Ovary (tissue), 9 donors: Measurements from ENCODE around the gene PSMC1. TPM values are rescaled to one million over a fixed set of nuclear protein-coding genes. Genes with fewer than 3 reads are reported as not detected.

Experiments
- DNase-seq, 5 donors: peaks; one replicate each; pipeline ENCODE4 v3.0.0-alpha.2; 2019 to 2020
- H3K27ac ChIP-seq, 2 donors: fragments of 200-600 bp; one replicate each; pipeline versions ENCODE4 v1.5.1 to v1.8.0; 2019 to 2022
- H3K27me3 ChIP-seq: fragments of 200-600 bp; one replicate; pipeline ENCODE4 v1.8.0; 2022
- H3K36me3 ChIP-seq: fragments of 200-600 bp; sonication (generic); one replicate; pipeline ENCODE4 v1.5.1; 2019
- H3K4me1 ChIP-seq: one replicate; pipeline ENCODE4 v1.8.1; 2013; ENCODE audit warnings: mild to moderate bottlenecking, moderate library complexity; ENCODE audit not compliant: insufficient read depth
- H3K4me3 ChIP-seq: fragments of 200-600 bp; sonication (generic); one replicate; pipeline ENCODE4 v1.5.1; 2017
- H3K9me3 ChIP-seq, 2 donors: fragments of 200-600 bp in 1 of 2; sonication (generic) in 1 of 2; one replicate each; pipeline versions ENCODE4 v1.5.1 to v1.8.1; 2013 to 2019; ENCODE audit warnings: mild to moderate bottlenecking in 1 of 2, moderate library complexity in 1 of 2
- EP300 ChIP-seq: sonication (generic); formaldehyde crosslinking; IDR thresholded peaks from one replicate; pipeline ENCODE4 v1.6.1; 2017; ENCODE audit warnings: antibody characterized with exemption
- POLR2A ChIP-seq: fragments of 450-650 bp; IDR thresholded peaks from one replicate; pipeline ENCODE4 v1.6.1; 2017; ENCODE audit warnings: antibody characterized with exemption, mild to moderate bottlenecking, moderate library complexity
- WGBS, 3 donors: extraction: QIAGEN DNeasy Blood & Tissue Kit in 1 of 3; methylation state at CpG; one replicate each; pipeline versions ENCODE4 v1.1.5 to v1.1.7; 2013 to 2017; 5-methylcytosine and 5-hydroxymethylcytosine counted together
- intact Hi-C, 4 donors: fragments of 100-400 bp; cut with DNase I; formaldehyde crosslinking; loops; one replicate each; pipeline versions ENCODE4 v1.11.0 to v1.15.1; 2022 to 2023
- polyA plus RNA-seq, 2 donors: library from polyadenylated mRNA; stranded (reverse); fragments of 200-250 nt in 1 of 2; fragments of 350-450 nt in 1 of 2; fragmentation: Illumina TruSeq in 1 of 2; extraction: RNeasy Lipid Tissue Mini Kit (QIAGEN cat#74804) in 1 of 2; gene quantifications; one replicate each; pipeline ENCODE4 v1.2.3, GENCODE V29; 2013 to 2014
- total RNA-seq, 7 donors: library from RNA; depleted of rRNA in 2 of 7; stranded (reverse); fragments of >200 nt in 2 of 7; fragmentation: NEBNext Ultra II Directional in 3 of 7; extraction: Animal tissue kit (Norgen Biotek cat#: 25700) in 3 of 7; gene quantifications; one replicate each; pipeline versions ENCODE4 v1.1.0 to v1.2.4, GENCODE V29; 2016 to 2023
- TF ChIP-seq, protein P1 (sequence below), 3 donors: fragments of 450-650 bp in 2 of 3; fragments of 200-600 bp in 1 of 3; IDR thresholded peaks; one replicate each; pipeline versions ENCODE4 v1.5.1 to v1.8.0; 2016 to 2022; ENCODE audit warnings: antibody characterized with exemption in 3 of 3, mild to moderate bottlenecking in 1 of 3
- donor health status: DM: no; HTN: no; CAD: no; lungs with moderate emphysema.
- donor health status: DM: no; HTN: no; CAD: no.
- donor health status: Bipolar disorder and iron deficiency.
- donor health status: DM: yes; HTN: yes; CAD: no.
- donor health status: DM: no; HTN: no; CAD: no.
- donor health status: DM: yes; HTN: yes; CAD: no.

The PSMC1 gene
- total and polyA plus RNA-seq, 9 donors = 32.3 to 212 (median 66.8) TPM

- TF ChIP-seq, protein P1, sequence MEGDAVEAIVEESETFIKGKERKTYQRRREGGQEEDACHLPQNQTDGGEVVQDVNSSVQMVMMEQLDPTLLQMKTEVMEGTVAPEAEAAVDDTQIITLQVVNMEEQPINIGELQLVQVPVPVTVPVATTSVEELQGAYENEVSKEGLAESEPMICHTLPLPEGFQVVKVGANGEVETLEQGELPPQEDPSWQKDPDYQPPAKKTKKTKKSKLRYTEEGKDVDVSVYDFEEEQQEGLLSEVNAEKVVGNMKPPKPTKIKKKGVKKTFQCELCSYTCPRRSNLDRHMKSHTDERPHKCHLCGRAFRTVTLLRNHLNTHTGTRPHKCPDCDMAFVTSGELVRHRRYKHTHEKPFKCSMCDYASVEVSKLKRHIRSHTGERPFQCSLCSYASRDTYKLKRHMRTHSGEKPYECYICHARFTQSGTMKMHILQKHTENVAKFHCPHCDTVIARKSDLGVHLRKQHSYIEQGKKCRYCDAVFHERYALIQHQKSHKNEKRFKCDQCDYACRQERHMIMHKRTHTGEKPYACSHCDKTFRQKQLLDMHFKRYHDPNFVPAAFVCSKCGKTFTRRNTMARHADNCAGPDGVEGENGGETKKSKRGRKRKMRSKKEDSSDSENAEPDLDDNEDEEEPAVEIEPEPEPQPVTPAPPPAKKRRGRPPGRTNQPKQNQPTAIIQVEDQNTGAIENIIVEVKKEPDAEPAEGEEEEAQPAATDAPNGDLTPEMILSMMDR (IDR thresholded peaks at IDR 0.05) = no peak
- TF ChIP-seq POLR2A (no peak), EP300 (no peak)
- intact Hi-C loops = loop anchor here in 1 of 4 donors (10.0 kb wide), 2 partner anchors 458 to 878 kb away; no protein-coding TSS in a partner anchor
Measured at GRCh38 chr14:90296641-90297040, 40.3 kb downstream of the PSMC1 start.

GRCh38 chr14:90297876-90298629 lies 41.7 kb downstream of the PSMC1 start:
- peaks cover 7% of the 10 kb centered on the region for H3K4me1 ChIP-seq
- H3K36me3 ChIP-seq = no peaks in the 10 kb centered on the region
- no peaks in the 10 kb centered on the region for H3K9me3 ChIP-seq
- no peak for TF ChIP-seq EP300
- no peak for TF ChIP-seq POLR2A
- TF ChIP-seq, protein P1 (IDR thresholded peaks at IDR 0.05) = no peak
- H3K27ac ChIP-seq = no peak overlapping the region
- H3K27me3 ChIP-seq = no peaks in the 10 kb centered on the region
- intact Hi-C loops = loop anchor here in 1 of 4 donors (10.0 kb wide), 2 partner anchors 457 to 877 kb away; no protein-coding TSS in a partner anchor
- DNase-seq = no peak
- H3K4me3 ChIP-seq = no peak overlapping the region
- WGBS, 3 donors = 91 to 92% (median 92%) methylated on average over 11 of the region's 11 CpGs

More at GRCh38 chr14:90296641-90297040, 40.3 kb downstream of the PSMC1 start:
- Histone ChIP-seq H3K27me3 (no peaks in the 10 kb centered on the region), H3K4me1 (no peaks in the 10 kb centered on the region), H3K4me3 (no peak overlapping the region), H3K9me3 (no peaks in the 10 kb centered on the region), H3K36me3 (no peaks in the 10 kb centered on the region), H3K27ac (no peak overlapping the region)
- DNase-seq = no peak
- 93 to 95% (median 94%) methylated on average over 7 of the region's 7 CpGs for WGBS, 3 donors

DNA sequence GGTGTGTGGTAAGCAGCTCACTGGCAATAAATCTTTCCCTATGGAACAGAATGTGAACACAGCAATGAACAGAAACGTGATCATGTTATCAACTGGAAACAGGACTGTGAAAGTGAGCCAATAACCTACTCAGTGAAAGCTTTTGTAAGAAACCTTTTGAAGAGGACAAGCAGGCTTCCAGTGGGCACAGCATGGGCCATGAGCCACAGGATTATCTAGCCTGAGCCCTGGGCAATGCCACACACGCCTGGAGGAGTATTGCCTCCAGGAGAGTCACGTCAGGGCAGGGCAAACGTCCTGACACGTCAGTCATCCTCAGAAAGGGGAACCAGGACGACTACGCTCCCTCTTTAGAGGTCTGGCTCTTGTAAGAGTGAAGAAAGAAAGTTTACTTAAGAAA lies 43.1 kb downstream of the PSMC1 start:
- TF ChIP-seq, protein P1 (IDR thresholded peaks at IDR 0.05) = no peak
- no peak for TF ChIP-seq POLR2A
- TF ChIP-seq EP300 = no peak
- no peaks in the 10 kb centered on the region for H3K36me3 ChIP-seq
- whole genome bisulfite sequencing, 3 donors = 71 to 83% (median 75%) methylated on average over 7 of the region's 7 CpGs
- peaks cover 7% of the 10 kb centered on the region for H3K4me1 ChIP-seq
- DNase-seq = no peak
- no peak overlapping the region for H3K27ac ChIP-seq
- intact Hi-C loops = loop anchor here in 1 of 4 donors (10.0 kb wide), 2 partner anchors 455 to 875 kb away; no protein-coding TSS in a partner anchor
- H3K4me3 ChIP-seq = no peak overlapping the region
- H3K27me3 ChIP-seq = no peaks in the 10 kb centered on the region
- H3K9me3 ChIP-seq = no peaks in the 10 kb centered on the region

- WGBS, 3 donors = 88 to 94% (median 89%) methylated on average over 2 of the region's 2 CpGs
- H3K4me1 ChIP-seq = peaks cover 7% of the 10 kb centered on the region
Measured at GRCh38 chr14:90300611-90301047, 44.3 kb downstream of the PSMC1 start.

More at GRCh38 chr14:90300611-90301047, 44.3 kb downstream of the PSMC1 start:
- intact Hi-C loops = loop anchor here in 3 of 4 donors (10.0 kb wide), 3 partner anchors 94 to 984 kb away; partner anchors contain the start of gene CALM1 (in 1 of the 3)
- DNase-seq = no peak
- Histone ChIP-seq H3K27me3 (no peaks in the 10 kb centered on the region), H3K4me3 (no peak overlapping the region), H3K9me3 (no peaks in the 10 kb centered on the region), H3K36me3 (no peaks in the 10 kb centered on the region), H3K27ac (no peak overlapping the region)
- TF ChIP-seq, protein P1 (IDR thresholded peaks at IDR 0.05) = no peak
- TF ChIP-seq EP300 (no peak), POLR2A (no peak)
